Sigmoid colon (tissue), 7 donors: Measurements from ENCODE around the gene ABCD3. TPM values are rescaled to one million over a fixed set of nuclear protein-coding genes. Genes with fewer than 3 reads are reported as not detected.

Experiments used
- DNase-seq: peaks from one replicate; pipeline ENCODE4 v3.0.0-alpha.2; 2019
- H3K27ac ChIP-seq, 4 donors: fragments of 200-600 bp; sonication (generic); one replicate each; pipeline ENCODE4 v1.5.1; 2016 to 2019; ENCODE audit warnings: mild to moderate bottlenecking in 1 of 4
- H3K27me3 ChIP-seq, 3 donors: fragments of 200-600 bp; sonication (generic); one replicate each; pipeline ENCODE4 v1.5.1; 2019; ENCODE audit warnings: mild to moderate bottlenecking in 1 of 3
- H3K36me3 ChIP-seq, 4 donors: fragments of 200-600 bp; sonication (generic); one replicate each; pipeline ENCODE4 v1.5.1; 2016 to 2019
- H3K4me1 ChIP-seq, 4 donors: fragments of 200-600 bp; sonication (generic); one replicate each; pipeline ENCODE4 v1.5.1; 2017 to 2019
- H3K4me3 ChIP-seq, 4 donors: fragments of 200-600 bp; sonication (generic); one replicate each; pipeline ENCODE4 v1.5.1; 2017 to 2019; ENCODE audit warnings: mild to moderate bottlenecking in 2 of 4, moderate library complexity in 1 of 4
- H3K9me3 ChIP-seq, 4 donors: fragments of 200-600 bp in 3 of 4; sonication (generic) in 3 of 4; one replicate each; pipeline versions ENCODE4 v1.5.1 to v1.6.1; 2013 to 2019
- CTCF ChIP-seq, 4 experiments: fragments of 450-650 bp in 3 of 4; fragments of 200-600 bp in 1 of 4; IDR thresholded peaks; one replicate each; pipeline ENCODE4 v1.5.1; 2016 to 2019; ENCODE audit warnings: antibody characterized with exemption in 4 of 4, mild to moderate bottlenecking in 3 of 4, moderate library complexity in 2 of 4
- EP300 ChIP-seq, 4 donors: sonication (generic); formaldehyde crosslinking; IDR thresholded peaks; one replicate each; pipeline ENCODE4 v1.6.1; 2017; ENCODE audit warnings: antibody characterized with exemption in 4 of 4
- POLR2A ChIP-seq, 2 donors: fragments of 450-650 bp; IDR thresholded peaks; one replicate each; pipeline ENCODE4 v1.6.1; 2016; ENCODE audit warnings: antibody characterized with exemption in 2 of 2, mild to moderate bottlenecking in 2 of 2, moderate library complexity in 2 of 2
- POLR2AphosphoS5 ChIP-seq, 4 donors: sonication (generic); formaldehyde crosslinking; IDR thresholded peaks; one replicate each; pipeline ENCODE4 v1.6.1; 2017; ENCODE audit warnings: antibody characterized with exemption in 4 of 4
- WGBS, 2 donors: extraction: QIAGEN DNeasy Blood & Tissue Kit; methylation state at CpG; one replicate each; pipeline ENCODE4 v1.1.7; 2013; 5-methylcytosine and 5-hydroxymethylcytosine counted together
- intact Hi-C: fragments of 100-400 bp; cut with DNase I; formaldehyde crosslinking; loops from one replicate; pipeline ENCODE4 v1.15.1; 2023
- polyA plus RNA-seq, 3 donors: library from polyadenylated mRNA; stranded (reverse); fragments of 200-250 nt; gene quantifications; one replicate each; pipeline ENCODE4 v1.2.3, GENCODE V29; 2013
- total RNA-seq, 4 donors: library from RNA; depleted of rRNA; stranded (reverse); fragments of >200 nt; gene quantifications; one replicate each; pipeline ENCODE4 v1.1.0, GENCODE V29; 2016
- donor health status: healthy with polysubstance abuse.
- donor health status: Bipolar disorder and iron deficiency.
- donor health status: healthy.

The ABCD3 gene
- total and polyA plus RNA-seq, 7 donors, result 21.0 to 55.6 (median 33.5) TPM

GRCh38 chr1:94515296-94515947 lies 97.2 kb downstream of the ABCD3 start:
- TF ChIP-seq POLR2A (IDR thresholded peaks at IDR 0.05) (no peak), EP300 (IDR thresholded peaks at IDR 0.05) (no peak)
- H3K4me1 ChIP-seq, result no peaks in the 10 kb centered on the region
- intact Hi-C loops, result no loop called here
- H3K27ac ChIP-seq, result no peak overlapping the region
- WGBS, 2 donors, result 83 to 88% methylated on average over 1 of the region's 1 CpG
- no peaks in the 10 kb centered on the region for H3K9me3 ChIP-seq
- no peak overlapping the region for H3K4me3 ChIP-seq
- H3K27me3 ChIP-seq, result no peaks in the 10 kb centered on the region
- DNase-seq, result no peak
- peaks cover 0 to 22% (median 0%) of the 10 kb centered on the region in 4 donors for H3K36me3 ChIP-seq

- intact Hi-C loops, result no loop called here
- no peak overlapping the region for H3K27ac ChIP-seq
- peaks cover 0 to 12% (median 0%) of the 10 kb centered on the region in 4 donors for H3K36me3 ChIP-seq
- H3K27me3 ChIP-seq, result no peaks in the 10 kb centered on the region
- DNase-seq, result no peak
- no peaks in the 10 kb centered on the region for H3K9me3 ChIP-seq
- H3K4me3 ChIP-seq, result no peak overlapping the region
- TF ChIP-seq POLR2AphosphoS5 (IDR thresholded peaks at IDR 0.05), result no peak
- TF ChIP-seq POLR2A (IDR thresholded peaks at IDR 0.05), result no peak
- TF ChIP-seq EP300 (IDR thresholded peaks at IDR 0.05), result no peak
- no peak for TF ChIP-seq CTCF (IDR thresholded peaks at IDR 0.05)
- WGBS, 2 donors, result 57 to 63% methylated on average over 2 of the region's 2 CpGs
- no peaks in the 10 kb centered on the region for H3K4me1 ChIP-seq
Observed at GRCh38 chr1:94519351-94519750, 101.2 kb downstream of the ABCD3 start.

- Histone ChIP-seq H3K4me1 (peaks cover 0 to under 1% (median 0%) of the 10 kb centered on the region in 4 donors), H3K9me3 (no peaks in the 10 kb centered on the region), H3K27ac (no peak overlapping the region), H3K4me3 (no peak overlapping the region), H3K36me3 (no peaks in the 10 kb centered on the region), H3K27me3 (no peaks in the 10 kb centered on the region)
- WGBS, 2 donors, result 12 to 19% methylated on average over 4 of the region's 4 CpGs
- intact Hi-C loops, result loop anchor here (5.0 kb wide), 1 partner anchor 520 kb away; no protein-coding TSS in a partner anchor
- no peak for DNase-seq
- TF ChIP-seq CTCF (IDR thresholded peaks at IDR 0.05) (peak in 3 of 4 experiments; percentile 38 to 57 (median 39)), POLR2A (IDR thresholded peaks at IDR 0.05) (no peak), EP300 (IDR thresholded peaks at IDR 0.05) (no peak), POLR2AphosphoS5 (IDR thresholded peaks at IDR 0.05) (no peak)
Observed at GRCh38 chr1:94522304-94522703, 104.1 kb downstream of the ABCD3 start.

GRCh38 chr1:94524531-94524930 lies 106.3 kb downstream of the ABCD3 start:
- Histone ChIP-seq H3K4me1 (peaks cover 0 to 10% (median 0%) of the 10 kb centered on the region in 4 donors), H3K27ac (no peak overlapping the region), H3K4me3 (no peak overlapping the region), H3K27me3 (no peaks in the 10 kb centered on the region), H3K36me3 (peaks cover 0 to 9% (median 0%) of the 10 kb centered on the region in 4 donors), H3K9me3 (no peaks in the 10 kb centered on the region)
- intact Hi-C loops, result loop anchor here (5.0 kb wide), 1 partner anchor 518 kb away; no protein-coding TSS in a partner anchor
- TF ChIP-seq POLR2AphosphoS5 (IDR thresholded peaks at IDR 0.05), result no peak
- TF ChIP-seq CTCF (IDR thresholded peaks at IDR 0.05), result no peak
- no peak for TF ChIP-seq POLR2A (IDR thresholded peaks at IDR 0.05)
- TF ChIP-seq EP300 (IDR thresholded peaks at IDR 0.05), result no peak
- no peak for DNase-seq
- WGBS, 2 donors, result 78 to 89% methylated on average over 6 of the region's 6 CpGs

GRCh38 chr1:94526152-94526980 lies 108.2 kb downstream of the ABCD3 start:
- Histone ChIP-seq H3K27ac (no peak overlapping the region), H3K9me3 (no peaks in the 10 kb centered on the region), H3K36me3 (peaks cover 0 to 23% (median 0%) of the 10 kb centered on the region in 4 donors), H3K4me1 (peaks cover 0 to 10% (median 0%) of the 10 kb centered on the region in 4 donors), H3K4me3 (no peak overlapping the region), H3K27me3 (no peaks in the 10 kb centered on the region)
- intact Hi-C loops, result no loop called here
- TF ChIP-seq CTCF (IDR thresholded peaks at IDR 0.05) (no peak), POLR2AphosphoS5 (IDR thresholded peaks at IDR 0.05) (no peak), POLR2A (IDR thresholded peaks at IDR 0.05) (no peak), EP300 (IDR thresholded peaks at IDR 0.05) (no peak)
- WGBS, 2 donors, result 90 to 92% methylated on average over 7 of the region's 7 CpGs
- no peak for DNase-seq
